GM18520 (cell line): ENCODE measurements around the gene HOXA6.

Experiments used
- ATAC-seq: cut with Tn5 transposase; IDR thresholded peaks from one replicate; pipeline ENCODE4 v1.9.1; 2021; ENCODE audit not compliant: unreplicated experiment

The HOXA6 gene

DNA sequence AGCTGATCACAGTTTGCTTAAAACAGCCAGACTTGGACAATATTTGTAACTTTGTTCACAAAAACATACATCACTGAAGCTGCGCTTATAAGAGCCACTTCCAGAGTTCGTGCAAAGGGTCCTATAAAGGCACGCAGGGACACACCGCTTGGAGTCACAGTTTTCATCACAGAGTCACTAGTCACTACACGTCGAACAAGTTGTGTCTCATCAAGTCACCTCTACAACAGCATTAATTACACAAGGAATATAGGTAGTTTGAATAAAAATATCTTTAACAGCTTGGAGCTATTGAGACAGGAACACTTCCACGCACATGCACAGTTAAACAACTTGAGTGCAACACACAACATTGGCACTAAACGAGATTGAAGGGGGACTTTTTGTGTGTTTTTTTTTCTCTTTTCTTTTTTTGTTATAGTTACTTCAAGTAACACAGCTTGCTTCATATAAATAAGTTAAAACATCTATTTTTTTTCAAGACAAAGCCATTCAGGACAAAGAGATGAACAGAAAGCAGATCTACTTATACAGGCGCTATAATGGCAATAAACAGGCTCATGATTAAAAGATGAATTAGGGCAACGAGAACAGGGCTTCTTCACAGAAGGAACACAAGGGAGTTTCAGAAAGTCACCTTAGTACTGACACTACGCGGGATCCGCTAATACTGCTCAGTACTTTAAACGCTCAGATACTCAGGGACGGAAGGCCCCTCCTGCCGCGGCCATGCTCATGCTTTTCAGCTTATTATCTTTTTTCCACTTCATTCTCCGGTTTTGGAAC is 6.2 kb downstream of the HOXA6 start:
- ATAC-seq = no peak

DNA sequence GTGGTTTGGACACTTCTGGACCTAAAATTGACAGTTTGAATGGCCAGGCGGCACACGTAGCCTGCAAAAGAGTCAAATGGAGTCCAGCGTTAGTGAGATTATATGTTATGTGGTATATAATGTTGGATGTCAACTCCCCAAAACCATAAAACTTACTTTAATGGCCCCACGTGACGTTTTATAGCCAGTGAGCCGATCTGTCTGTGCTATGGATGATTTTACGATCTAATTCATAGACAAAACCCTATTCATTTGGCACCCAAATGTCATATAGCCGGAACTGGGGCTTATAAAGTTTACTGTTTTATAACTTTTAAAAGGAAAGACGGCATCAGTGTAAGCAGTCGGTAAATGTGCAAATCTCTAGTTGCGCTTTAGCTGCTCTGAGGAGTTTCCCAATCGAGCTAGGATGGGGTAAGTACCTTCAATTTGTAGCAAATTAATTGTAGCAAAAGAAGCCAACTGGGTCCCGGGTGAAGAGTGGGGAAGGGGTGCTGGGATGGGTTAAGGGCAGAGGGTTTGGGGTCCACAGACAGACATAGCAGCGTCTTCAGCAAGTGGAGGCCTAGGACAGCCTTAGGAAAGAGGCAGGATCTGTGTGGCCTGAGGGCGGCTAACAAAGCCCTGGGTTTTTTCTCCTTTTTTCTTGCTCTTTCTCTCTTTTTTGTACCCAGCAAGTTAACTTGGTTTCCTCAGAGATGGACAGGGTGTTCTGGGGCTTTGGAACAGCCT is 7.3 kb downstream of the HOXA6 start:
- ATAC-seq = no peak

- no peak for ATAC-seq
These were observed 8.0 kb downstream of the HOXA6 start for GRCh38 chr7:27139334-27140125.

GRCh38 chr7:27138985-27139333 is 8.6 kb downstream of the HOXA6 start:
- no peak for ATAC-seq

- ATAC-seq = no peak
These were observed 9.1 kb downstream of the HOXA6 start for GRCh38 chr7:27138472-27138871.

- ATAC-seq = no peak
These were observed 9.8 kb downstream of the HOXA6 start for GRCh38 chr7:27137640-27138315.

GRCh38 chr7:27134392-27134791 is 13.2 kb downstream of the HOXA6 start:
- ATAC-seq = no peak

DNA sequence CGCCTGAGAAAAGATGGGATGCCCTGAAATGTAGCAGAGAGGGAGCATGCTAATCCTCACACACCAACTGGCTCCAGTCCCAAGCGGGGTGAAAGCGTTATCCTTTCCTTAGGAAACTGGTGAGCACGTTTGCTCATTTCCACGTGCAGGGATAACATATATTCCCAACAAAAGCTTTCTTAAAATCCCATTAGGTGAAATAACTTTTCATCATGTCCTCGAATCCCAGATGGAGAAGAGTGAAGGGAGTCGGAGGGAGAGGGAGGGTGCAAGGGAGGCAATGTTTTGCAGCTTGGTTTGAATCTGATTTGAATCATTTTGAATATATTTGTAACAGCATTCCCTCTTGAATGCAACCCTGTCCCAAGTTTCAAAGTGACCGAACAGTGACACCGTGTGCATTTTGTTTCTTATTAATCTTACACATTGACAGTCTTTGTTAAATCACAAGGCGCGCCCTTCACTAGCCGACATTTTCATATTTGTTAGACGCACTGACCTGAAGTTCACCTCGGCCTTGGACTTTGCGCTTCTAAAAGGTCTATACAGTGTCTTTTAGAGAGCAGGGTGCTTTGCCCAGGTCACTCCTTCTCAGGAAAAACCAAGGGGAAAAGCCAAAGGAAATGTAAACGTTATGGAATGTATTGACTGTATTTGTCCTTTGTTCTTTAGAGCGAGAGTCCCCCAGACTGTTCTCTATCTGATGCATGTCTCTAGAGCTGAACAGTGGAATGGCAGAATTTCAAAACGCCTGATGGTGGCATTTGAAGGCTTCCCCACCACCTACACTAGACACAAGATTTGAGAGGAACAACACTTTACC is 14.0 kb downstream of the HOXA6 start:
- no peak for ATAC-seq

- no peak for ATAC-seq
These were observed 14.6 kb downstream of the HOXA6 start for GRCh38 chr7:27132978-27133377.

GRCh38 chr7:27132214-27132613 is 15.4 kb downstream of the HOXA6 start:
- ATAC-seq = no peak

- ATAC-seq = no peak
These were observed 16.2 kb downstream of the HOXA6 start for GRCh38 chr7:27131390-27131819.

DNA sequence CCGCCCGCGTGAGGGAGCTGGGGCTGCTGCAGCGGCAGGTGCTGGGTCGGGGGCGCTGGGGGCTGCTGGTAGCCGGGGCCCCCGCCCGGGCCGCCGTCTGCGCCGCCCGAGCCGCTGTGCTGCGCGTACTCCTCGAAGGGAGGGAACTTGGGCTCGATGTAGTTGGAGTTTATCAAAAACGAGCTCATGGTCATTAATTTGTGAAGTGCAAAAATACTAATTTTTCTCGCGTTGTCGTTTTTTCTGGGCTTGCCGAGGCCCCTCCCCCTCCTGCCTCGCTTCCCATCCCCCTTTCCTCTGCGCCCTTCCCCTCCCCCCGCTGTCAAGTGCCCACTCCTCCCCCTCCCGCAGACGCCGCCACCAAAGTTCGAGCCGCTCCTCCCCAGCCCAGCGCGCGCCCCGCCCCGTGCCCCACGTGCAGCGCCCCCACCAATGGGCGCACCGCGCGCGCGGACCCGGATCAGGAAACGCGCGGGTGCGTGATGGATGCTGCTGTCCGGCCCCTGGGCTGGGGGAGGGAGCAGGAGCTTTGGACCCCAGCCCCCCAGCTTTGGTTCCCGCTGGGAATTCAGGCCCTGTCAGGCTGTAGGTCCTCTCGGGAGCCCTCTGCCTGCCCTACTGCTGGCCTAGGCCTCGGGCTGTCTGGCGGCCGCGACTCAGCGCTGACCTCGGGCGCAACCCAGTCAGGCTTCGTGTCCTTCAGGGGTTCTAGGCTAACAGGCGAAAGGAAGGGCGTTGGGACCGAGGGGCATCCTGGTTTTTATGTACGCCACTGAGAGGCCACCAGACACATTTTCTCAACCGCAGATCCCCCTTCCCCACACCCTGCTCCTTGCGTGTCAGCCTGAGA is 16.8 kb downstream of the HOXA6 start, which contains the start of gene HOXA4:
Gene HOXA4 (minus strand): TSS at position 218 of the 850 bp plus-strand sequence. CDS start 24 bp downstream, at position 194.
- ATAC-seq = no peak

DNA sequence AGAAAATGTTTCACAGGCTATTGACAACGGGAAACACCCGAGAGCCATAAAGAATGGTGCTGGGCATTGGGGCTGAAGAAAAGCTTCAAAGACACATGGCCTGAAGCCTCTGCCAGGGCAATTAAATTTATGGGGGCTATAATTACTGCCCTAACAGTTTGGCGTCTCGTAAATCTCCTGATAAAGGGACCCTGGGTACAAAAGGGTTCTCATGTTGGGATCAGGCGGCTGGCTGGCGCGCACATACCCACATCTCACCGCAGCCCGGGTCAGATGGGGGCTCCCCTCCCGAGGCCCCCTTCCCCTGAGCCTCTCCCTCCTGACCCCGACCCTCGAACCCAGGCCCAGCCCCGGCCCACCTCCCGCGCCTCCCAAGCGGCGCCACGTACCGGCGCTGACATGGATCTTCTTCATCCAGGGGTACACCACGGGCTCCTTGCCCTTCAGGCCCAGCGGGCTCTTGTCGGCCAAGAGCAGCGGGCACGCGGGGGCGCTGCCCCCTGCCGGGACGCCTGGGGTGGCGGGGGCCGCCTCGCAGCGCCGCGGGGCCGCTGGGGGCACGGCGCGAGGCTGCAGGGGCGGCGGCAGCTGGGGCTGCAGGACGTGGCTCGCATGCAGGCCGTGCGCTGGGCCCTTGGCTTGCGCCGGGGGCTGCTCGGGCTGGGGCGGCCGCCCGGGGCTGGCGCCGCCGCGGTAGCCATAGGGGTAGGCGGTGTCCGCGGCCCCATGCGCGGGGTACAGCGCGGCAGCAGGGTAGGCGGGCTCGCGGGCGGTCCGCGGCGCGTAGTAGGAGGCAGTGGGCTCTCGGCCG is 17.6 kb downstream of the HOXA6 start:
- ATAC-seq = no peak

DNA sequence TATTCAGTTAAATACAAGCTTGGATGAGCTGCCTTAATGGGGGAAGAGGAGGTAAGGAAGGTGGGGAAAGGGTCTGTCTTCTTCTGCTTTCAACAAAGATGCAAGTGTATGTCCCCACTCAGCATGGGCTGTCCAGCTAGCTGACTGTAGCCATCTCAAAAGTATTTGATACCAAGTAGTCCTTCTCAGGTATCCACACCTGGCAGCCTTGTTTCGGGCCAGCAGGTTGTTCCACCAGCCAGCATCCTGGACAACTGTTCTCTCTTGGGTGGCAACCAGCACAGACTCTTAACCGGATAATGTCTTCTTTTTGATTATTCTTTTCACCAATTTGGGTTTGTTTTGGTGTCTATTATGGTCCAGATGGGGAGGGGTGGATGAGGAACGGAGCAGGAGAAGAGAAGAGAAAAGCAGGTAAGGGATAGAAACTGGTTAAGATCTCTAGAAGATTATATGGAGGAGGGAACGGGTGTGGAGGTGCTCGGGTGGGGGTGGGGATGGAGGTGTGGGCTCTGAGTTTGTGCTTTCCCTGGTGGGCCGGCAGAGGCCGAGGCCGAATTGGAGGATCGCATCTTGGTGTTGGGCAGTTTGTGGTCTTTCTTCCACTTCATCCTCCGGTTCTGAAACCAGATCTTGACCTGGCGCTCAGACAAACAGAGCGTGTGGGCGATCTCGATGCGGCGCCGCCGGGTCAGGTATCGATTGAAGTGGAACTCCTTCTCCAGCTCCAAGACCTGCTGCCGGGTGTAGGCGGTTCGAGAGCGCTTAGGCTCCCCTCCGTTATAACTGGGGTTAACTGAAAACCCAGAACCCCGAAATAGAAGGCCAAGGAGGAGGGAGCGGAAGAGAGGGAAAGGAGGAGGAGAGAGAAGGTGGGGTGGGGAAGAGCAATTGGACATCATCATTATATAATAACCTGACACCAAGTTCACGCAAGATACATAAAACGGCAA is 18.5 kb downstream of the HOXA6 start:
- ATAC-seq = no peak

DNA sequence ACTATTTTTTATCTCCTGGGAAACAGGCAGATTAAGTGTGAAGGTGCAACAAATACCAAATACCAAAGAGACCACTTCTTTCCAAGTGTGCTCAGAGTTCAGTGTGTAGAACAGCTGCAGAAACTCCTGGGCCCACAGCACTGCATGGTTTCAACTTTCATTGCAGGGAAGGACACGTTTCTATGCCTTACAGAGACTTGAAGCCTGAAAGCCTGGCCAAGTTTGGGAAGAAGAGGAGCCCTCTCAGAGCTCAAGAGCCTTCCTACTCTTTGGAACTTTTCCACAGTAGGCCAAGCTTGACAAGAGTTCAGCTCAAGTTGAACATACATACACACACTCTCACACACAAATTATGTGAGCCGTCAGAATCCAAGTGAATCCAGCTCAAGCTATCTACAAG is 19.5 kb downstream of the HOXA6 start:
- no peak for ATAC-seq

- no peak for ATAC-seq
These were observed 20.8 kb downstream of the HOXA6 start for GRCh38 chr7:27126596-27127327.

- no peak for ATAC-seq
These were observed 21.6 kb downstream of the HOXA6 start for GRCh38 chr7:27125986-27126394.
